HepG2 (cell line): ENCODE results near the gene CNNM1. TPM values are rescaled to one million over a fixed set of nuclear protein-coding genes. Genes with fewer than 3 reads are reported as not detected.

ENCODE experiments used
- DDIT3 ChIP-seq: sonication (generic); formaldehyde crosslinking; IDR thresholded peaks from 2 replicates; pipeline ENCODE4 v1.4.0; 2020; ENCODE audit warnings: mild to moderate bottlenecking, missing genetic modification reagents
- MYC ChIP-seq: sonication (generic); formaldehyde crosslinking; IDR thresholded peaks from 2 replicates; pipeline ENCODE4 v1.9.0; 2021; ENCODE audit warnings: missing genetic modification reagents, borderline replicate concordance
- TCF7 ChIP-seq: sonication (generic); IDR thresholded peaks from 2 replicates; pipeline ENCODE4 v1.6.1; 2016; ENCODE audit warnings: antibody characterized with exemption, low read depth
- YEATS2 ChIP-seq: sonication (generic); formaldehyde crosslinking; IDR thresholded peaks from 2 replicates; pipeline ENCODE4 v1.4.0; 2020; ENCODE audit warnings: missing genetic modification reagents, borderline replicate concordance
- polyA plus RNA-seq, 8 experiments: library from polyadenylated mRNA; depleted of rRNA in 3 of 8; stranded (reverse) in 7 of 8; unstranded in 1 of 8; fragments of >200 nt; fragmentation: Illumina TruSeq in 4 of 8; extraction: Trizol in 4 of 8; gene quantifications; 2 replicates each; pipeline versions ENCODE4 v1.2.1 to v1.2.3, GENCODE V29; 2011 to 2016; ENCODE audit warnings: low read depth in 4 of 8, missing spikeins in 1 of 8, mixed read lengths in 1 of 8; ENCODE audit not compliant: insufficient read depth in 1 of 8
- total RNA-seq, 5 experiments: library from RNA; depleted of rRNA; stranded (reverse); fragments of >200 nt; fragmentation: Illumina TruSeq; extraction: Trizol; gene quantifications; 2 replicates each; pipeline ENCODE4 v1.2.3, GENCODE V29; 2016; ENCODE audit warnings: low read depth in 1 of 5
- TF ChIP-seq, protein P1 (sequence below): sonication (generic); formaldehyde crosslinking; IDR thresholded peaks from 2 replicates; pipeline ENCODE4 v1.4.0; 2020; ENCODE audit warnings: mild to moderate bottlenecking, missing genetic modification reagents
- TF ChIP-seq, protein P2 (sequence below): sonication (generic); formaldehyde crosslinking; IDR thresholded peaks from 2 replicates; pipeline ENCODE4 v1.5.1; 2020; ENCODE audit warnings: mild to moderate bottlenecking, missing genetic modification reagents
- TF ChIP-seq, protein P3 (sequence below): sonication (generic); formaldehyde crosslinking; IDR thresholded peaks from 2 replicates; pipeline ENCODE4 v1.5.0; 2020; ENCODE audit warnings: missing genetic modification reagents
- TF ChIP-seq, protein P4 (sequence below), 2 experiments: sonication (generic) in 1 of 2; formaldehyde crosslinking in 1 of 2; IDR thresholded peaks; 2 replicates each; pipeline versions ENCODE4 v1.4.0 to v1.6.1; 2016 to 2020; ENCODE audit warnings: borderline replicate concordance in 1 of 2, low read depth in 1 of 2, mild to moderate bottlenecking in 1 of 2, missing genetic modification reagents in 1 of 2
- TF ChIP-seq, protein P5 (sequence below): sonication (generic); formaldehyde crosslinking; IDR thresholded peaks from 2 replicates; pipeline ENCODE4 v1.5.0; 2020; ENCODE audit warnings: mild to moderate bottlenecking, missing genetic modification reagents
- TF ChIP-seq, protein P6 (sequence below): sonication (generic); formaldehyde crosslinking; IDR thresholded peaks from 2 replicates; pipeline ENCODE4 v1.4.0; 2020; ENCODE audit warnings: missing genetic modification reagents

Gene CNNM1
- total and polyA plus RNA-seq, 2 of the 13 experiments (the other 11 are each of a cell fraction or from before 2014, with no cell fraction given) = 4.3 to 9.6 TPM

- TF ChIP-seq, protein P1, sequence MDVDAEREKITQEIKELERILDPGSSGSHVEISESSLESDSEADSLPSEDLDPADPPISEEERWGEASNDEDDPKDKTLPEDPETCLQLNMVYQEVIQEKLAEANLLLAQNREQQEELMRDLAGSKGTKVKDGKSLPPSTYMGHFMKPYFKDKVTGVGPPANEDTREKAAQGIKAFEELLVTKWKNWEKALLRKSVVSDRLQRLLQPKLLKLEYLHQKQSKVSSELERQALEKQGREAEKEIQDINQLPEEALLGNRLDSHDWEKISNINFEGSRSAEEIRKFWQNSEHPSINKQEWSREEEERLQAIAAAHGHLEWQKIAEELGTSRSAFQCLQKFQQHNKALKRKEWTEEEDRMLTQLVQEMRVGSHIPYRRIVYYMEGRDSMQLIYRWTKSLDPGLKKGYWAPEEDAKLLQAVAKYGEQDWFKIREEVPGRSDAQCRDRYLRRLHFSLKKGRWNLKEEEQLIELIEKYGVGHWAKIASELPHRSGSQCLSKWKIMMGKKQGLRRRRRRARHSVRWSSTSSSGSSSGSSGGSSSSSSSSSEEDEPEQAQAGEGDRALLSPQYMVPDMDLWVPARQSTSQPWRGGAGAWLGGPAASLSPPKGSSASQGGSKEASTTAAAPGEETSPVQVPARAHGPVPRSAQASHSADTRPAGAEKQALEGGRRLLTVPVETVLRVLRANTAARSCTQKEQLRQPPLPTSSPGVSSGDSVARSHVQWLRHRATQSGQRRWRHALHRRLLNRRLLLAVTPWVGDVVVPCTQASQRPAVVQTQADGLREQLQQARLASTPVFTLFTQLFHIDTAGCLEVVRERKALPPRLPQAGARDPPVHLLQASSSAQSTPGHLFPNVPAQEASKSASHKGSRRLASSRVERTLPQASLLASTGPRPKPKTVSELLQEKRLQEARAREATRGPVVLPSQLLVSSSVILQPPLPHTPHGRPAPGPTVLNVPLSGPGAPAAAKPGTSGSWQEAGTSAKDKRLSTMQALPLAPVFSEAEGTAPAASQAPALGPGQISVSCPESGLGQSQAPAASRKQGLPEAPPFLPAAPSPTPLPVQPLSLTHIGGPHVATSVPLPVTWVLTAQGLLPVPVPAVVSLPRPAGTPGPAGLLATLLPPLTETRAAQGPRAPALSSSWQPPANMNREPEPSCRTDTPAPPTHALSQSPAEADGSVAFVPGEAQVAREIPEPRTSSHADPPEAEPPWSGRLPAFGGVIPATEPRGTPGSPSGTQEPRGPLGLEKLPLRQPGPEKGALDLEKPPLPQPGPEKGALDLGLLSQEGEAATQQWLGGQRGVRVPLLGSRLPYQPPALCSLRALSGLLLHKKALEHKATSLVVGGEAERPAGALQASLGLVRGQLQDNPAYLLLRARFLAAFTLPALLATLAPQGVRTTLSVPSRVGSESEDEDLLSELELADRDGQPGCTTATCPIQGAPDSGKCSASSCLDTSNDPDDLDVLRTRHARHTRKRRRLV = no peak
- TF ChIP-seq, protein P2, sequence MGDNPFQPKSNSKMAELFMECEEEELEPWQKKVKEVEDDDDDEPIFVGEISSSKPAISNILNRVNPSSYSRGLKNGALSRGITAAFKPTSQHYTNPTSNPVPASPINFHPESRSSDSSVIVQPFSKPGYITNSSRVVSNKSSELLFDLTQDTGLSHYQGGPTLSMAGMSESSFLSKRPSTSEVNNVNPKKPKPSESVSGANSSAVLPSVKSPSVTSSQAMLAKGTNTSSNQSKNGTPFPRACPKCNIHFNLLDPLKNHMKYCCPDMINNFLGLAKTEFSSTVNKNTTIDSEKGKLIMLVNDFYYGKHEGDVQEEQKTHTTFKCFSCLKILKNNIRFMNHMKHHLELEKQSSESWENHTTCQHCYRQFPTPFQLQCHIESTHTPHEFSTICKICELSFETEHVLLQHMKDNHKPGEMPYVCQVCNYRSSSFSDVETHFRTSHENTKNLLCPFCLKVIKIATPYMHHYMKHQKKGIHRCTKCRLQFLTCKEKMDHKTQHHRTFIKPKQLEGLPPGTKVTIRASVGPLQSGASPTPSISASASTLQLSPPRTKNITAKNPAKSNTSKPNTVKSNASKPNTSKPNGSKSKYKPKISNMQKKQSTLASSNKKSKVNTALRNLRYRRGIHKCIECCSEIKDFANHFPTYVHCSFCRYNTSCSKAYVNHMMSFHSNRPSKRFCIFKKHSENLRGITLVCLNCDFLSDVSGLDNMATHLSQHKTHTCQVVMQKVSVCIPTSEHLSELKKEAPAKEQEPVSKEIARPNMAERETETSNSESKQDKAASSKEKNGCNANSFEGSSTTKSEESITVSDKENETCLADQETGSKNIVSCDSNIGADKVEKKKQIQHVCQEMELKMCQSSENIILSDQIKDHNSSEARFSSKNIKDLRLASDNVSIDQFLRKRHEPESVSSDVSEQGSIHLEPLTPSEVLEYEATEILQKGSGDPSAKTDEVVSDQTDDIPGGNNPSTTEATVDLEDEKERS = no peak
- TF ChIP-seq, protein P3, sequence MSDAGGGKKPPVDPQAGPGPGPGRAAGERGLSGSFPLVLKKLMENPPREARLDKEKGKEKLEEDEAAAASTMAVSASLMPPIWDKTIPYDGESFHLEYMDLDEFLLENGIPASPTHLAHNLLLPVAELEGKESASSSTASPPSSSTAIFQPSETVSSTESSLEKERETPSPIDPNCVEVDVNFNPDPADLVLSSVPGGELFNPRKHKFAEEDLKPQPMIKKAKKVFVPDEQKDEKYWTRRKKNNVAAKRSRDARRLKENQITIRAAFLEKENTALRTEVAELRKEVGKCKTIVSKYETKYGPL (CRISPR knock-in tag) = no peak
- TF ChIP-seq, protein P4, sequence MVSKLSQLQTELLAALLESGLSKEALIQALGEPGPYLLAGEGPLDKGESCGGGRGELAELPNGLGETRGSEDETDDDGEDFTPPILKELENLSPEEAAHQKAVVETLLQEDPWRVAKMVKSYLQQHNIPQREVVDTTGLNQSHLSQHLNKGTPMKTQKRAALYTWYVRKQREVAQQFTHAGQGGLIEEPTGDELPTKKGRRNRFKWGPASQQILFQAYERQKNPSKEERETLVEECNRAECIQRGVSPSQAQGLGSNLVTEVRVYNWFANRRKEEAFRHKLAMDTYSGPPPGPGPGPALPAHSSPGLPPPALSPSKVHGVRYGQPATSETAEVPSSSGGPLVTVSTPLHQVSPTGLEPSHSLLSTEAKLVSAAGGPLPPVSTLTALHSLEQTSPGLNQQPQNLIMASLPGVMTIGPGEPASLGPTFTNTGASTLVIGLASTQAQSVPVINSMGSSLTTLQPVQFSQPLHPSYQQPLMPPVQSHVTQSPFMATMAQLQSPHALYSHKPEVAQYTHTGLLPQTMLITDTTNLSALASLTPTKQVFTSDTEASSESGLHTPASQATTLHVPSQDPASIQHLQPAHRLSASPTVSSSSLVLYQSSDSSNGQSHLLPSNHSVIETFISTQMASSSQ (IDR thresholded peaks at IDR 0.05; ENCODE audit: low read depth) = no peak
- TF ChIP-seq, protein P4 (CRISPR knock-in tag; IDR thresholded peaks at IDR 0.05; ENCODE audit: borderline replicate concordance) = no peak
- TF ChIP-seq YEATS2 (CRISPR knock-in tag) (no peak), DDIT3 (CRISPR knock-in tag) (no peak), MYC (no peak), TCF7 (no peak)
- TF ChIP-seq, protein P5, sequence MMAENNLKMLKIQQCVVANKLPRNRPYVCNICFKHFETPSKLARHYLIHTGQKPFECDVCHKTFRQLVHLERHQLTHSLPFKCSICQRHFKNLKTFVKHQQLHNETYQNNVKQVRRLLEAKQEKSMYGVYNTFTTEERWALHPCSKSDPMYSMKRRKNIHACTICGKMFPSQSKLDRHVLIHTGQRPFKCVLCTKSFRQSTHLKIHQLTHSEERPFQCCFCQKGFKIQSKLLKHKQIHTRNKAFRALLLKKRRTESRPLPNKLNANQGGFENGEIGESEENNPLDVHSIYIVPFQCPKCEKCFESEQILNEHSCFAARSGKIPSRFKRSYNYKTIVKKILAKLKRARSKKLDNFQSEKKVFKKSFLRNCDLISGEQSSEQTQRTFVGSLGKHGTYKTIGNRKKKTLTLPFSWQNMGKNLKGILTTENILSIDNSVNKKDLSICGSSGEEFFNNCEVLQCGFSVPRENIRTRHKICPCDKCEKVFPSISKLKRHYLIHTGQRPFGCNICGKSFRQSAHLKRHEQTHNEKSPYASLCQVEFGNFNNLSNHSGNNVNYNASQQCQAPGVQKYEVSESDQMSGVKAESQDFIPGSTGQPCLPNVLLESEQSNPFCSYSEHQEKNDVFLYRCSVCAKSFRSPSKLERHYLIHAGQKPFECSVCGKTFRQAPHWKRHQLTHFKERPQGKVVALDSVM (CRISPR knock-in tag) = no peak
- TF ChIP-seq, protein P6, sequence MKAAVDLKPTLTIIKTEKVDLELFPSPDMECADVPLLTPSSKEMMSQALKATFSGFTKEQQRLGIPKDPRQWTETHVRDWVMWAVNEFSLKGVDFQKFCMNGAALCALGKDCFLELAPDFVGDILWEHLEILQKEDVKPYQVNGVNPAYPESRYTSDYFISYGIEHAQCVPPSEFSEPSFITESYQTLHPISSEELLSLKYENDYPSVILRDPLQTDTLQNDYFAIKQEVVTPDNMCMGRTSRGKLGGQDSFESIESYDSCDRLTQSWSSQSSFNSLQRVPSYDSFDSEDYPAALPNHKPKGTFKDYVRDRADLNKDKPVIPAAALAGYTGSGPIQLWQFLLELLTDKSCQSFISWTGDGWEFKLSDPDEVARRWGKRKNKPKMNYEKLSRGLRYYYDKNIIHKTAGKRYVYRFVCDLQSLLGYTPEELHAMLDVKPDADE = no peak
These were observed 36.2 kb downstream of the CNNM1 start (continued) for GRCh38 chr10:99365311-99365710.
